ENCODE measurements around the gene TGFBI. TPM values are rescaled to one million over a fixed set of nuclear protein-coding genes. Genes with fewer than 3 reads are reported as not detected.
A peak's percentile ranks its signal among the peaks of the same experiment; 100 is the strongest.

The TGFBI gene
- total RNA-seq, 1 donor, result 281 TPM

DNA sequence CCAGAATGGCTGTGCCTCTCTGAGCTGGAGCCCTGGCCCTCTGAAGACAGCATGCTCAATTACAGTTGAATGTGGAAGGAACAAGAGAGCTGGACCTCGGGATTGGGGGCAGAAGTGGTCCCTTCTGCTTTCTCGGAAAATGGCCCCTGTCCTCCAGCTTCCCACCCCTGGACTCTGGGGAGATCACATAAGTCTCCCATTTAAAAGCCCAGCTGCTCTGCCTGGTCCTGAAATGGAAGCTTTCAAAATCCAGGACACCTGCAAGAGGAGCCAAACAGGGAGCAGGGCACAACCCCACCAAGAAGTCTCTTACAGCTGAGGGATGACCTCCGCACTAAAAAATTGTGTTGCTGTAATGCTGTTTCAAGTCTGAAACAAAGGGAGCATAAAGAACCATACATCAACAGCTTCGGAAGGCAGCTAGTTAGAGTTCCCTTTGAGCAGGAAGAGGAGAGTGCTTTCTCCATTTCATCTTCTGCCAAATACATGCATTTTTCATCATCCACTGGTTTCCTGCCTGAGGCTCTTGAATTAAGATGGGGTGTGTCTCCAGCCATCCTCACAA, 48.2 kb downstream of the TGFBI start:
- no peak for DNase-seq (ENCODE audit: low read depth)
- TF ChIP-seq CTCF (IDR thresholded peaks at IDR 0.05; ENCODE audit: insufficient read depth, low read depth, low read length), result no peak
- no peak overlapping the region for H3K4me3 ChIP-seq (ENCODE audit: low read depth, low read length)

DNA sequence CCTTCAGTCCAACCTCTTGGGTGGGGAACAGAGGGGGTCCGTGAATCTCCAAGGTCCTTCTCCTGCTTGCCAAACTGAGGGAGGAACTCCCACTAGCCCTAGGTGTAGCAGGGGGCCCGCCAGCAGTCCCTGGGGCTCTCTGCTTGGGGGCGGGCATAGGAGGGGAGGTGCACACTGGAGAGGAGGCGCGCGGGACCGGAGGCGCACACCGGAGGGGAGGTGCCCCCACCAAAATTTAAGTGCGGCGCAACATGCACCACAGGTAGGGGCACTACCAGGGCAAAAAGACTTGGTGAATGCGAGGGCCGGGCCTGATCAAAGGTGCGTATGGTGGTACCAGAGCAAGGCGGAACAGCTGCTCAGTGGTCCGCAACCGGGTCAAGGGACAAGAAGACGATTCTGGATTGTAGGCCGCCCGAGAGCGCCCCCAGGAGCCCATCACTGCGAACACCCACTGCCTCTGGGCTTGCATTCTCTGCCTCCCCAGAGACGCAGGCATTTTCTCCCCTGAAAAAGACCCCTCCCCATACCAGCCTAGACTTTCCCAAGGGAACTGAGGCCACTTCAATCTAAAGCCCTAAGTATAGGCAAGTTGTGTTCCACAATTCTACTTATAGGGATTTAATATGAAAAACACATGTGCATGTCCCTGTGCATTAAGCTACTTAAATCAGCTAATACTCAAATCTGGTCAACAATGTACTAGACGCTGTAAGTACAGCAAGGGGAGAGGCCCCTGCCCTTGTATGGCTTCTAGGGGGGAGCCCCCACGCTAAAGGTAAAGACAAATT, 50.6 kb downstream of the TGFBI start:
- no peak for DNase-seq (ENCODE audit: low read depth)
- peak; percentile 8 for TF ChIP-seq CTCF (IDR thresholded peaks at IDR 0.05; ENCODE audit: insufficient read depth, low read depth, low read length)
- peak overlapping the region; percentile 58 for H3K4me3 ChIP-seq (ENCODE audit: low read depth, low read length)

DNA sequence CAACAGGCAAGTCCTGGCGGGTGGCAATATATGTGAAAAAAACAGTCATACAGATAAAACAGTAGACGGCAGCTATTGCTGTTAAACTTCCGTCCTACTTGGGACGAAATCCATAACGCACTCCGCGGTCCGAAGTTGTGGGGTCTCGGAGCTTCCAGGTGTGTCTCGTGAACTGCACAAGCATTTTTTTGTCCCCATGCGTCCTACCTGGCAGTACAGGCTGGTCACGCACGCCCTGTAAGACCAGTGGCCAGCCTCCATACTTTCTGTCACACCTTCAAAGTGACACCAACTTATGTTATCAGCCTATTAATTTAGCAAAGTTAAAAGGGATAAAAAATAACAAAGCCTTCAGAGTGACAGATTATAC, 51.3 kb downstream of the TGFBI start:
- H3K4me3 ChIP-seq (ENCODE audit: low read depth, low read length), result peak overlapping the region; percentile 58
- no peak for TF ChIP-seq CTCF (IDR thresholded peaks at IDR 0.05; ENCODE audit: insufficient read depth, low read depth, low read length)
- DNase-seq (ENCODE audit: low read depth), result no peak

GRCh38 chr5:136080483-136081216, 51.9 kb downstream of the TGFBI start:
- H3K4me3 ChIP-seq (ENCODE audit: low read depth, low read length), result peak overlapping the region; percentile 58
- DNase-seq (ENCODE audit: low read depth), result peak; percentile 92
- TF ChIP-seq CTCF (IDR thresholded peaks at IDR 0.05; ENCODE audit: insufficient read depth, low read depth, low read length), result no peak

- no peak for TF ChIP-seq CTCF (IDR thresholded peaks at IDR 0.05; ENCODE audit: insufficient read depth, low read depth, low read length)
- no peak for DNase-seq (ENCODE audit: low read depth)
- H3K4me3 ChIP-seq (ENCODE audit: low read depth, low read length), result no peak overlapping the region
These were observed 52.4 kb downstream of the TGFBI start for GRCh38 chr5:136081217-136081591.

- no peak overlapping the region for H3K4me3 ChIP-seq (ENCODE audit: low read depth, low read length)
- DNase-seq (ENCODE audit: low read depth), result peak; percentile 78
- peak; percentile 80 for TF ChIP-seq CTCF (IDR thresholded peaks at IDR 0.05; ENCODE audit: insufficient read depth, low read depth, low read length)
These were observed 53.8 kb downstream of the TGFBI start for GRCh38 chr5:136082390-136083193.
